Astrocyte (in vitro differentiated cells and primary cell): ENCODE results near the gene CTNNA3. TPM values are rescaled to one million over a fixed set of nuclear protein-coding genes. Genes with fewer than 3 reads are reported as not detected.
"Not testable (repeated sequence)": the region's sequence is repeated elsewhere in the genome, so short reads cannot be mapped to it uniquely, and the experiment has no call there.

Experiments used
- DNase-seq: peaks from one replicate; pipeline ENCODE4 v3.0.0-alpha.2; 2010; ENCODE audit warnings: low read depth
- FAIRE-seq: peaks from 2 replicates; lab custom pipeline; 2011; peaks lifted over from hg19 to GRCh38; lab: Jason Lieb, UNC
- H2AFZ ChIP-seq: 2 replicates; pipeline ENCODE4 v1.6.0; 2012; ENCODE audit warnings: low read depth, low read length, inconsistent platforms
- H3K27ac ChIP-seq: 2 replicates; pipeline ENCODE4 v1.5.1; 2011; ENCODE audit warnings: low read depth, low read length, inconsistent platforms
- H3K27me3 ChIP-seq: 2 replicates; pipeline ENCODE4 v1.6.0; 2011; ENCODE audit warnings: low read length, inconsistent platforms; ENCODE audit not compliant: insufficient read depth
- H3K36me3 ChIP-seq: 2 replicates; pipeline ENCODE4 v1.5.1; 2011; ENCODE audit warnings: low read length, inconsistent platforms; ENCODE audit not compliant: insufficient read depth
- H3K4me1 ChIP-seq: 2 replicates; pipeline ENCODE4 v1.5.1; 2011; ENCODE audit warnings: low read length, inconsistent platforms; ENCODE audit not compliant: insufficient read depth
- H3K4me2 ChIP-seq: 2 replicates; pipeline ENCODE4 v1.6.0; 2012; ENCODE audit warnings: low read length, inconsistent platforms
- H3K4me3 ChIP-seq: 2 replicates; pipeline ENCODE4 v1.5.1; 2011; ENCODE audit warnings: low read depth, mild to moderate bottlenecking, low read length, inconsistent platforms; ENCODE audit not compliant: insufficient read depth
- H3K79me2 ChIP-seq: 2 replicates; pipeline ENCODE4 v1.6.0; 2012; ENCODE audit warnings: mild to moderate bottlenecking, low read length, inconsistent platforms; ENCODE audit not compliant: insufficient read depth
- H3K9ac ChIP-seq: 2 replicates; pipeline ENCODE4 v1.6.0; 2012; ENCODE audit warnings: mild to moderate bottlenecking, low read length, inconsistent platforms
- H3K9me3 ChIP-seq: 2 replicates; pipeline ENCODE4 v1.5.1; 2012; ENCODE audit warnings: low read depth, mild to moderate bottlenecking, low read length, inconsistent platforms; ENCODE audit not compliant: insufficient read depth
- H4K20me1 ChIP-seq: 2 replicates; pipeline ENCODE4 v1.6.0; 2012; ENCODE audit warnings: low read length, inconsistent platforms; ENCODE audit not compliant: insufficient read depth
- H3K27ac Mint-ChIP-seq: one replicate; pipeline ENCODE4 v1.8.0; 2021; ENCODE audit warnings: mild to moderate bottlenecking, mixed read lengths; ENCODE audit not compliant: unreplicated experiment
- H3K27me3 Mint-ChIP-seq: one replicate; pipeline ENCODE4 v1.8.0; 2021; ENCODE audit warnings: low read depth, mixed read lengths; ENCODE audit not compliant: unreplicated experiment
- H3K36me3 Mint-ChIP-seq: one replicate; pipeline ENCODE4 v1.8.0; 2021; ENCODE audit warnings: low read depth, mixed read lengths; ENCODE audit not compliant: unreplicated experiment
- H3K4me1 Mint-ChIP-seq: one replicate; pipeline ENCODE4 v1.8.0; 2021; ENCODE audit warnings: low read depth, mixed read lengths; ENCODE audit not compliant: unreplicated experiment
- H3K4me3 Mint-ChIP-seq: one replicate; pipeline ENCODE4 v1.8.0; 2021; ENCODE audit warnings: mild to moderate bottlenecking, moderate library complexity, mixed read lengths; ENCODE audit not compliant: unreplicated experiment
- H3K9me3 Mint-ChIP-seq: one replicate; pipeline ENCODE4 v1.8.0; 2021; ENCODE audit warnings: mild to moderate bottlenecking, mixed read lengths; ENCODE audit not compliant: unreplicated experiment
- CTCF ChIP-seq: IDR thresholded peaks from 2 replicates; pipeline ENCODE4 v1.5.1; 2011; ENCODE audit warnings: low read depth, mild to moderate bottlenecking, inconsistent platforms, low read length, moderate library complexity; ENCODE audit not compliant: insufficient read depth
- EZH2 ChIP-seq: IDR thresholded peaks from 2 replicates; pipeline ENCODE4 v1.6.1; 2012; ENCODE audit warnings: mild to moderate bottlenecking, low read length, inconsistent platforms; ENCODE audit not compliant: insufficient read depth
- total RNA-seq: library from RNA; stranded (reverse); gene quantifications from 2 replicates; pipeline ENCODE4 v1.2.1, GENCODE V29; 2021

The CTNNA3 gene
- total RNA-seq, 1 donor from 2014 or later = 0.73 TPM

- Histone ChIP-seq H3K27ac (no peak overlapping the region), H3K27me3 (no peaks in the 10 kb centered on the region), H3K9ac (no peak overlapping the region), H3K4me1 (no peaks in the 10 kb centered on the region), H3K9me3 (no peaks in the 10 kb centered on the region), H4K20me1 (no peaks in the 10 kb centered on the region), H2AFZ (no peak overlapping the region), H3K4me3 (no peak overlapping the region), H3K36me3 (no peaks in the 10 kb centered on the region), H3K79me2 (no peaks in the 10 kb centered on the region), H3K4me2 (no peak overlapping the region)
- Mint-ChIP-seq H3K4me1 (no peaks in the 10 kb centered on the region), H3K9me3 (no peaks in the 10 kb centered on the region), H3K4me3 (no peak overlapping the region), H3K36me3 (no peaks in the 10 kb centered on the region), H3K27ac (no peak overlapping the region), H3K27me3 (no peaks in the 10 kb centered on the region)
- TF ChIP-seq CTCF (no peak), EZH2 (no peak)
- FAIRE-seq (no peak), DNase-seq (no peak)
These were observed 453.5 kb downstream of the CTNNA3 start for GRCh38 chr10:67242528-67242927.

DNA sequence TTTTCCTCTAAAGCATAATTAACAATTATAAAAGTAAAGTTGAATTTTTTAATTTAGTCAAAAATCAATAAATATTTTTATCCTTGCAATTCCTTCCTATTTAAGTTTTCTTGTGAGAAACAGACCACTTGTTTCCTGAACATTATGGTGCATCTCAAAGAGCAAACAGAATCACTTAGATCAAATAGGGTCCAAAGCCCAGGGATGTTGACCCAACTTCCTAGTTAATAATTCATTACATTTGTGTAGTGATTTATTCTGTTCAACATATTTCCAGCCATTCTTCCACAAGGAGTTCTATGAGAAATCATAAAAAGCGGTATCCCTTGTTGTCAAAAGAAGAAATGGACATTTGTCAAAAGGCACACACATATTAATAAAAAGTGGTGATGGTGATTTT, 454.5 kb downstream of the CTNNA3 start:
- Histone ChIP-seq H3K27me3 (no peaks in the 10 kb centered on the region), H3K9ac (no peak overlapping the region), H3K79me2 (no peaks in the 10 kb centered on the region), H3K4me3 (no peak overlapping the region), H3K36me3 (no peaks in the 10 kb centered on the region), H3K4me1 (no peaks in the 10 kb centered on the region), H3K4me2 (no peak overlapping the region), H3K9me3 (no peaks in the 10 kb centered on the region), H2AFZ (no peak overlapping the region), H3K27ac (no peak overlapping the region), H4K20me1 (no peaks in the 10 kb centered on the region)
- Mint-ChIP-seq H3K4me3 (no peak overlapping the region), H3K4me1 (no peaks in the 10 kb centered on the region), H3K27ac (no peak overlapping the region), H3K9me3 (no peaks in the 10 kb centered on the region), H3K27me3 (no peaks in the 10 kb centered on the region), H3K36me3 (no peaks in the 10 kb centered on the region)
- TF ChIP-seq EZH2 (no peak), CTCF (no peak)
- FAIRE-seq (no peak), DNase-seq (no peak)

GRCh38 chr10:67239864-67240497, 456.0 kb downstream of the CTNNA3 start:
- Histone ChIP-seq H2AFZ (no peak overlapping the region), H3K27me3 (no peaks in the 10 kb centered on the region), H3K27ac (no peak overlapping the region), H3K9ac (no peak overlapping the region), H3K79me2 (no peaks in the 10 kb centered on the region), H4K20me1 (no peaks in the 10 kb centered on the region), H3K4me1 (no peaks in the 10 kb centered on the region), H3K4me3 (no peak overlapping the region), H3K4me2 (no peak overlapping the region), H3K36me3 (no peaks in the 10 kb centered on the region), H3K9me3 (no peaks in the 10 kb centered on the region)
- DNase-seq (no peak), FAIRE-seq (no peak)
- Mint-ChIP-seq H3K4me3 (no peak overlapping the region), H3K27me3 (no peaks in the 10 kb centered on the region), H3K9me3 (no peaks in the 10 kb centered on the region), H3K27ac (no peak overlapping the region), H3K36me3 (no peaks in the 10 kb centered on the region), H3K4me1 (no peaks in the 10 kb centered on the region)
- TF ChIP-seq EZH2 (no peak), CTCF (no peak)

- Histone ChIP-seq H2AFZ (peak overlapping the region; percentile 60), H3K4me2 (peak overlapping the region; percentile 33)
- H3K27me3 Mint-ChIP-seq, H3K4me1 Mint-ChIP-seq, H3K79me2 ChIP-seq, H3K27ac Mint-ChIP-seq, H3K9me3 Mint-ChIP-seq, H3K27ac ChIP-seq, H3K4me3 ChIP-seq, H3K36me3 ChIP-seq, H3K4me1 ChIP-seq, FAIRE-seq, H4K20me1 ChIP-seq, H3K27me3 ChIP-seq, H3K9me3 ChIP-seq, H3K9ac ChIP-seq, DNase-seq, H3K36me3 Mint-ChIP-seq: not testable (repeated sequence)
- H3K4me3 Mint-ChIP-seq = peak overlapping the region; percentile 83
These were observed 465.1 kb downstream of the CTNNA3 start for GRCh38 chr10:67230680-67231500.
